A549 (cell line): ENCODE results near the gene ECSCR. TPM values are rescaled to one million over a fixed set of nuclear protein-coding genes. Genes with fewer than 3 reads are reported as not detected.
A peak's percentile ranks its signal among the peaks of the same experiment; 100 is the strongest.

Experiments
- ATAC-seq, 2 experiments: fragments of 200-7000 bp in 1 of 2; fragments of >200 bp in 1 of 2; cut with Nextera tagmentation in 1 of 2; cut with Tn5 transposase in 1 of 2; 3 replicates each; pipeline versions ENCODE4 v1.8.0 to v1.9.1; 2018 to 2020; ENCODE audit warnings: mild to moderate bottlenecking in 1 of 2, moderate library complexity in 1 of 2
- CTCF ChIA-PET: fragments of 300-600 bp; sonication (Branson Sonifier 250); formaldehyde crosslinking; extraction: SDS; loops from one replicate; lab custom pipeline; 2021; ENCODE audit warnings: antibody characterized with exemption, inconsistent platforms; lab: Yijun Ruan, JAX
- POLR2A ChIA-PET: fragments of 350-600 bp; formaldehyde crosslinking; extraction: SDS; loops from one replicate; lab custom pipeline; 2021; ENCODE audit warnings: antibody characterized with exemption, inconsistent platforms; lab: Yijun Ruan, JAX
- DNase-seq, 2 experiments: peaks; one replicate each; pipeline versions ENCODE4 v3.0.0 to v3.0.0-alpha.2; 2011 to 2016; ENCODE audit warnings: low read depth in 1 of 2, low spot score in 1 of 2
- FAIRE-seq: peaks from 2 replicates; lab custom pipeline; 2011; peaks lifted over from hg19 to GRCh38; lab: Jason Lieb, UNC
- H3K27ac ChIP-seq, 2 experiments: fragments of >200 bp; sonication (Bioruptor Twin); formaldehyde crosslinking; 3 replicates each; pipeline ENCODE4 v1.5.1; 2016 to 2017
- H3K4me1 ChIP-seq: fragments of >200 bp; sonication (Bioruptor Twin); formaldehyde crosslinking; 3 replicates; pipeline ENCODE4 v1.6.1; 2016
- H3K4me2 ChIP-seq: fragments of >200 bp; sonication (Bioruptor Twin); formaldehyde crosslinking; 3 replicates; pipeline ENCODE4 v1.6.1; 2016
- H3K4me3 ChIP-seq: fragments of >200 bp; sonication (Bioruptor Twin); formaldehyde crosslinking; 3 replicates; pipeline ENCODE4 v1.5.1; 2016
- H3K9me3 ChIP-seq: fragments of >200 bp; sonication (Bioruptor Twin); formaldehyde crosslinking; 3 replicates; pipeline ENCODE4 v1.6.1; 2016
- CBX8 ChIP-seq: fragments of 200-600 bp; sonication (generic); IDR thresholded peaks from 2 replicates; pipeline ENCODE4 v1.6.1; 2016
- CHD4 ChIP-seq: fragments of 200-600 bp; sonication (generic); IDR thresholded peaks from 2 replicates; pipeline ENCODE4 v1.6.1; 2016; ENCODE audit warnings: antibody characterized with exemption, mild to moderate bottlenecking, borderline replicate concordance
- ESRRA ChIP-seq: fragments of 150-350 bp; IDR thresholded peaks from 2 replicates; pipeline ENCODE4 v1.6.1; 2014; ENCODE audit warnings: mild to moderate bottlenecking, low read length, borderline replicate concordance
- FOXS1 ChIP-seq: fragments of 250-450 bp; sonication (Bioruptor Pico); IDR thresholded peaks from 2 replicates; pipeline ENCODE4 v1.5.0; 2020; ENCODE audit warnings: mild to moderate bottlenecking, moderate library complexity
- GATA3 ChIP-seq: IDR thresholded peaks from 2 replicates; pipeline ENCODE4 v1.6.1; 2012; ENCODE audit warnings: borderline replicate concordance
- HEYL ChIP-seq: fragments of 250-450 bp; sonication (Bioruptor Pico); IDR thresholded peaks from 2 replicates; pipeline ENCODE4 v1.8.0; 2021; ENCODE audit warnings: mild to moderate bottlenecking, moderate library complexity
- KDM1A ChIP-seq: fragments of 200-600 bp; sonication (generic); IDR thresholded peaks from 2 replicates; pipeline ENCODE4 v1.6.1; 2016; ENCODE audit warnings: low read depth, mild to moderate bottlenecking
- KDM5A ChIP-seq: fragments of 200-600 bp; sonication (generic); IDR thresholded peaks from 2 replicates; pipeline ENCODE4 v1.6.1; 2016; ENCODE audit warnings: antibody characterized with exemption, mild to moderate bottlenecking
- NPAS2 ChIP-seq: fragments of 250-450 bp; sonication (Bioruptor Pico); IDR thresholded peaks from 2 replicates; pipeline ENCODE4 v1.8.0; 2022; ENCODE audit warnings: mild to moderate bottlenecking, moderate library complexity, borderline replicate concordance
- PHF8 ChIP-seq: fragments of 200-600 bp; sonication (generic); IDR thresholded peaks from 2 replicates; pipeline ENCODE4 v1.6.1; 2016; ENCODE audit warnings: low read depth, mild to moderate bottlenecking, antibody characterized with exemption, moderate library complexity, borderline replicate concordance
- POLR2A ChIP-seq: IDR thresholded peaks from 2 replicates; pipeline ENCODE4 v1.6.1; 2012; ENCODE audit warnings: mild to moderate bottlenecking, low read length
- POLR2AphosphoS2 ChIP-seq: conservative IDR thresholded peaks from 2 replicates; pipeline ENCODE4 v1.6.1; 2012; ENCODE audit warnings: low read length, improper control_type of control experiment, inconsistent platforms
- SMC3 ChIP-seq: fragments of >200 bp; sonication (Bioruptor Twin); formaldehyde crosslinking; IDR thresholded peaks from 3 replicates; pipeline ENCODE4 v1.6.1; 2018; ENCODE audit warnings: inconsistent platforms
- SREBF2 ChIP-seq: fragments of 450-650 bp; IDR thresholded peaks from 2 replicates; pipeline ENCODE4 v1.6.1; 2014; ENCODE audit warnings: mild to moderate bottlenecking, moderate library complexity
- ZFP36 ChIP-seq: fragments of 450-650 bp; IDR thresholded peaks from 2 replicates; pipeline ENCODE4 v1.6.1; 2014; ENCODE audit warnings: borderline replicate concordance; ENCODE audit not compliant: partially characterized antibody
- ZNF302 ChIP-seq: fragments of 250-450 bp; sonication (Bioruptor Pico); IDR thresholded peaks from 2 replicates; pipeline ENCODE4 v1.9.0; 2021; ENCODE audit warnings: inconsistent platforms, mild to moderate bottlenecking, moderate library complexity
- WGBS: methylation state at CpG from one replicate; pipeline ENCODE4 v1.1.6; 2017; ENCODE audit errors: missing lambda C conversion rate; 5-methylcytosine and 5-hydroxymethylcytosine counted together
- polyA plus RNA-seq, 4 experiments: library from polyadenylated mRNA; depleted of rRNA in 3 of 4; stranded (reverse); fragments of >200 nt; fragmentation: RNase III in 1 of 4; extraction: RNeasy Plus Mini Kit Qiagen cat#74134 plus additional on column Dnase treatment in 1 of 4; gene quantifications; 2 replicates in 3 of 4; 3 replicates in 1 of 4; pipeline ENCODE4 v1.2.3, GENCODE V29; 2011 to 2017
- TF ChIP-seq, protein P1 (sequence below): fragments of >200 bp; sonication (Bioruptor Twin); formaldehyde crosslinking; IDR thresholded peaks from 3 replicates; pipeline ENCODE4 v1.6.1; 2016
- TF ChIP-seq, protein P2 (sequence below): fragments of 150-350 bp; IDR thresholded peaks from 2 replicates; pipeline ENCODE4 v1.6.1; 2014; ENCODE audit warnings: low read depth, mild to moderate bottlenecking, low read length
- TF ChIP-seq, protein P3 (sequence below): IDR thresholded peaks from 2 replicates; pipeline ENCODE4 v1.6.1; 2012
- TF ChIP-seq, protein P4 (sequence below): fragments of >200 bp; sonication (Bioruptor Twin); formaldehyde crosslinking; IDR thresholded peaks from 3 replicates; pipeline ENCODE4 v1.5.1; 2016

ECSCR gene
- polyA plus RNA-seq, 2 of the 4 experiments (the other 2 are of a cell fraction): not detected

DNA sequence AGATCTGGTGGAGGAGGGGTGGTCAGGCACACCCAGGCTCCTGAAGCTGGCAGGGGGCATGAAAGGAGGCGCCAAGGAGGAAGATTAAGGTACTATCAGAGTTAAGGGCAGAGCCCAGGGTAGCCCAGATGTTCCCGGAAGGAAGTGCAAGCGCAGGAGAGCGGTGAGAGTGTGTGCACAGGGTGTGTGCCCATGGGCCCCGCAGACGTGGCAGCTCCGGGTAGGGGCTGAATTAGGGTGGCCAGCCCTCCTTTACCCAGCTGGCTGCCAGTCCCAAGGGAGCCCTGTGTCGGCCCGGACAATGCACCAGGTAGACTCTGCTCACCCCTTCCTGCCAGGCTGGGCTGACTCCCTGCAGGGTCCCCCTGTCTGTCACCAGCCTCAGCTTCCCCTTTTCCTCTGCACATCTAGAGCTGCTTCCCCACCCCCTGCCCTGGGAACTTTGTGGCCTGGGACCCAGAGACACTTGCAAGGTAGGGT, 8.3 kb upstream of the ECSCR start, which contains the start of gene SMIM33 (continued):
- TF ChIP-seq, protein P1, sequence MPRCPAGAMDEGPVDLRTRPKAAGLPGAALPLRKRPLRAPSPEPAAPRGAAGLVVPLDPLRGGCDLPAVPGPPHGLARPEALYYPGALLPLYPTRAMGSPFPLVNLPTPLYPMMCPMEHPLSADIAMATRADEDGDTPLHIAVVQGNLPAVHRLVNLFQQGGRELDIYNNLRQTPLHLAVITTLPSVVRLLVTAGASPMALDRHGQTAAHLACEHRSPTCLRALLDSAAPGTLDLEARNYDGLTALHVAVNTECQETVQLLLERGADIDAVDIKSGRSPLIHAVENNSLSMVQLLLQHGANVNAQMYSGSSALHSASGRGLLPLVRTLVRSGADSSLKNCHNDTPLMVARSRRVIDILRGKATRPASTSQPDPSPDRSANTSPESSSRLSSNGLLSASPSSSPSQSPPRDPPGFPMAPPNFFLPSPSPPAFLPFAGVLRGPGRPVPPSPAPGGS: no peak
- TF ChIP-seq PHF8 (no peak), ESRRA (no peak), SREBF2 (no peak), POLR2A (no peak)
- TF ChIP-seq, protein P2, sequence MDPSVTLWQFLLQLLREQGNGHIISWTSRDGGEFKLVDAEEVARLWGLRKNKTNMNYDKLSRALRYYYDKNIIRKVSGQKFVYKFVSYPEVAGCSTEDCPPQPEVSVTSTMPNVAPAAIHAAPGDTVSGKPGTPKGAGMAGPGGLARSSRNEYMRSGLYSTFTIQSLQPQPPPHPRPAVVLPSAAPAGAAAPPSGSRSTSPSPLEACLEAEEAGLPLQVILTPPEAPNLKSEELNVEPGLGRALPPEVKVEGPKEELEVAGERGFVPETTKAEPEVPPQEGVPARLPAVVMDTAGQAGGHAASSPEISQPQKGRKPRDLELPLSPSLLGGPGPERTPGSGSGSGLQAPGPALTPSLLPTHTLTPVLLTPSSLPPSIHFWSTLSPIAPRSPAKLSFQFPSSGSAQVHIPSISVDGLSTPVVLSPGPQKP: no peak
- TF ChIP-seq, protein P3, sequence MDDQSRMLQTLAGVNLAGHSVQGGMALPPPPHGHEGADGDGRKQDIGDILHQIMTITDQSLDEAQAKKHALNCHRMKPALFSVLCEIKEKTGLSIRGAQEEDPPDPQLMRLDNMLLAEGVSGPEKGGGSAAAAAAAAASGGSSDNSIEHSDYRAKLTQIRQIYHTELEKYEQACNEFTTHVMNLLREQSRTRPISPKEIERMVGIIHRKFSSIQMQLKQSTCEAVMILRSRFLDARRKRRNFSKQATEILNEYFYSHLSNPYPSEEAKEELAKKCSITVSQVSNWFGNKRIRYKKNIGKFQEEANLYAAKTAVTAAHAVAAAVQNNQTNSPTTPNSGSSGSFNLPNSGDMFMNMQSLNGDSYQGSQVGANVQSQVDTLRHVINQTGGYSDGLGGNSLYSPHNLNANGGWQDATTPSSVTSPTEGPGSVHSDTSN: no peak

DNA sequence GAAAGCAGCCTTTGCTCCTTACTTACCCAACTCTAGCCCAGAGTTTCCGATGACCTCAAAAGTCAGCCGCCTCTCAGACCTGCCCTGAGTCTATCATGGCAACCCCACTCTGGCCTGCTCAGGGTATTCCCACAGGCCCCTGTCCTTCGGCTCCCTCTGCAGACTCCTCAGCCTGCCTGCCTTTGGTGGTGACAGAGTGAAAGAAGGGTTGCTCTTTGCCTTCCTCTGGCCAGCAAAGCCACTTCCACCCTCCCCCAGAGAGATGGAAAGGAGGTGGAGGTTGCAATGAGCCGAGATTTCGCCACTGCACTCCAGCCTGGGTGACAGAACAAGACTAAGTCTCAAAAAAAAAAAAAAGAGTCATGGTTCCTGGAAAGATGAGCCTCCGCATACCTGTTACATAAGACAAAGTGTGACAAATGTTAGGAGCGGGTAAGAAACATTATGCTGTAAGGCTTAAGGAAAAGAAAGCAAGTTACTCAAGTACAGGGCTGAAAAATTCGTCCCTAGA, 5.9 kb upstream of the ECSCR start:
- WGBS: 60% methylated on average over 8 of the region's 8 CpGs
- Histone ChIP-seq H3K4me2 (no peak overlapping the region), H3K9me3 (no peaks in the 10 kb centered on the region), H3K27ac (no peak overlapping the region), H3K4me1 (no peaks in the 10 kb centered on the region), H3K4me3 (no peak overlapping the region)
- CTCF ChIA-PET: interaction anchor here (0.6 to 1.2 kb wide), 2 partner anchors 30 to 46 kb away, joined by 3 read pairs; no protein-coding TSS in a partner anchor
- peak in 1 of 2 experiments; percentile 64; a peak in 4 of 6 replicates for ATAC-seq
- no peak for TF ChIP-seq GATA3
- TF ChIP-seq, protein P4, sequence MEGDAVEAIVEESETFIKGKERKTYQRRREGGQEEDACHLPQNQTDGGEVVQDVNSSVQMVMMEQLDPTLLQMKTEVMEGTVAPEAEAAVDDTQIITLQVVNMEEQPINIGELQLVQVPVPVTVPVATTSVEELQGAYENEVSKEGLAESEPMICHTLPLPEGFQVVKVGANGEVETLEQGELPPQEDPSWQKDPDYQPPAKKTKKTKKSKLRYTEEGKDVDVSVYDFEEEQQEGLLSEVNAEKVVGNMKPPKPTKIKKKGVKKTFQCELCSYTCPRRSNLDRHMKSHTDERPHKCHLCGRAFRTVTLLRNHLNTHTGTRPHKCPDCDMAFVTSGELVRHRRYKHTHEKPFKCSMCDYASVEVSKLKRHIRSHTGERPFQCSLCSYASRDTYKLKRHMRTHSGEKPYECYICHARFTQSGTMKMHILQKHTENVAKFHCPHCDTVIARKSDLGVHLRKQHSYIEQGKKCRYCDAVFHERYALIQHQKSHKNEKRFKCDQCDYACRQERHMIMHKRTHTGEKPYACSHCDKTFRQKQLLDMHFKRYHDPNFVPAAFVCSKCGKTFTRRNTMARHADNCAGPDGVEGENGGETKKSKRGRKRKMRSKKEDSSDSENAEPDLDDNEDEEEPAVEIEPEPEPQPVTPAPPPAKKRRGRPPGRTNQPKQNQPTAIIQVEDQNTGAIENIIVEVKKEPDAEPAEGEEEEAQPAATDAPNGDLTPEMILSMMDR: no peak
- no peak for TF ChIP-seq CBX8
- TF ChIP-seq NPAS2 (CRISPR knock-in tag): no peak
- TF ChIP-seq, protein P2: no peak
- no peak for TF ChIP-seq POLR2AphosphoS2
- no peak for TF ChIP-seq HEYL (CRISPR knock-in tag)
- no peak for TF ChIP-seq KDM5A
- no peak for TF ChIP-seq POLR2A
- TF ChIP-seq, protein P3: no peak
- no peak for TF ChIP-seq ZFP36
- no peak for TF ChIP-seq ESRRA
- TF ChIP-seq ZNF302 (CRISPR knock-in tag): no peak
- no peak for TF ChIP-seq KDM1A
- TF ChIP-seq SMC3: no peak
- no peak for TF ChIP-seq CHD4
- TF ChIP-seq FOXS1 (CRISPR knock-in tag): no peak
- DNase-seq: no peak
- FAIRE-seq: no peak
- POLR2A ChIA-PET: no interaction called here
